ENCODE results near the gene DGKG. TPM values are rescaled to one million over a fixed set of nuclear protein-coding genes. Genes with fewer than 3 reads are reported as not detected.

Gene DGKG
- total RNA-seq, 1 experiment from 2014 or later: 45.2 TPM

DNA sequence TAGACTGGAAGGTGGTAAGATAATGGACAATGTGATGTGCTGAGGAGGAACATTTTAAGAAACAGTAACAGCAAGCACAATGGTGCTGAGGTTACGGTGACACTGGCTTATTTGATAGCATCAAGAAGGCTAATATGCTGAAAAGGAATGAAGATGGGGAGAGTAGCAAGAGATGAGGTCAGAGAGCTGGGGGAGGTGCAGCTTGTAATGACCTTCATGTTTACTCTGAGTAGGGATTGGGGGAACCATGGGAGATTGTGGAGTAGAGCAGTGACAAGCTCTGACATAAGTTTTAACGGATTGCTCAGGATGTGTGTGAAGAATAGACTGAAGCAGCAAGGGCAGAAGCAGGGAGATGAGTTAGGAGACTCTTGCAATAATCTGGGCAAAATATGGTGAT is 56.7 kb downstream of the DGKG start:
- POLR2A ChIA-PET (ENCODE audit: low non-redundant PET): no interaction called here
- Histone ChIP-seq H3K27me3 (replicated peaks; ENCODE audit: insufficient read depth, low read depth, low read length, poor library complexity) (peaks cover 54% of the 10 kb centered on the region), H3K4me3 (ENCODE audit: low read depth, low read length, poor library complexity, severe bottlenecking) (no peak overlapping the region), H3K36me3 (ENCODE audit: insufficient read depth, low read length, poor library complexity, severe bottlenecking) (no peaks in the 10 kb centered on the region), H3K9me3 (ENCODE audit: low read depth, low read length, poor library complexity, severe bottlenecking) (no peaks in the 10 kb centered on the region), H3K4me1 (ENCODE audit: insufficient read depth, low read length, poor library complexity, severe bottlenecking) (no peaks in the 10 kb centered on the region), H3K27ac (ENCODE audit: low read depth, low read length, poor library complexity, severe bottlenecking) (no peak overlapping the region)
- no peak for TF ChIP-seq EZH2 (IDR thresholded peaks at IDR 0.05; ENCODE audit: borderline replicate concordance, low read depth, low read length, poor library complexity, severe bottlenecking)
- TF ChIP-seq, protein P1, sequence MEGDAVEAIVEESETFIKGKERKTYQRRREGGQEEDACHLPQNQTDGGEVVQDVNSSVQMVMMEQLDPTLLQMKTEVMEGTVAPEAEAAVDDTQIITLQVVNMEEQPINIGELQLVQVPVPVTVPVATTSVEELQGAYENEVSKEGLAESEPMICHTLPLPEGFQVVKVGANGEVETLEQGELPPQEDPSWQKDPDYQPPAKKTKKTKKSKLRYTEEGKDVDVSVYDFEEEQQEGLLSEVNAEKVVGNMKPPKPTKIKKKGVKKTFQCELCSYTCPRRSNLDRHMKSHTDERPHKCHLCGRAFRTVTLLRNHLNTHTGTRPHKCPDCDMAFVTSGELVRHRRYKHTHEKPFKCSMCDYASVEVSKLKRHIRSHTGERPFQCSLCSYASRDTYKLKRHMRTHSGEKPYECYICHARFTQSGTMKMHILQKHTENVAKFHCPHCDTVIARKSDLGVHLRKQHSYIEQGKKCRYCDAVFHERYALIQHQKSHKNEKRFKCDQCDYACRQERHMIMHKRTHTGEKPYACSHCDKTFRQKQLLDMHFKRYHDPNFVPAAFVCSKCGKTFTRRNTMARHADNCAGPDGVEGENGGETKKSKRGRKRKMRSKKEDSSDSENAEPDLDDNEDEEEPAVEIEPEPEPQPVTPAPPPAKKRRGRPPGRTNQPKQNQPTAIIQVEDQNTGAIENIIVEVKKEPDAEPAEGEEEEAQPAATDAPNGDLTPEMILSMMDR (conservative IDR thresholded peaks at IDR 0.05; ENCODE audit: low read depth, low read length): no peak
- intact Hi-C loops (cut with micrococcal nuclease; ENCODE audit: unreplicated experiment): no loop called here
- no TSS peak for BruUV-seq (replicated peaks)
- no peak for DNase-seq (ENCODE audit: low spot score)
- CTCF ChIA-PET: no interaction called here

DNA sequence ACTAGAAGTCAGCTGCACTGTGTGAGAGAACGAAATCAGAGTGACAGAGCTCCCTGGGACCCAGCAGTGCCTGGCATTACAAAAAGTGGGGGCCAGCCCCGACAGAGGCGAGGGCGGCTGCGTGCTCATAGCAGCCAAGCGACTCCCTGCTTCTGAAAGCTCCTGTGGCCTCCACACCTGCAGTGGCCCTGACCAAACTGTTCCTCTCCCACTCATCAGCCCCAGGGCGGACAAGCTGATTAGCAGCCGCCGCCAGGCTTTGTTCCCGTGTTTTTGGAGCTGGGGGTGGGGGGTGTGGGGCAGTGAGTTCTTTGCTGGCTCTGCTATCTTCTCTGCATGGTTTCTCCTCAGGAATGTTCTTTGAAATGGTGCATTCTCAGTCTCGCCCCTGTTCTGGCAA is 58.1 kb downstream of the DGKG start:
- CTCF ChIA-PET: no interaction called here
- Histone ChIP-seq H3K4me3 (ENCODE audit: low read depth, low read length, poor library complexity, severe bottlenecking) (no peak overlapping the region), H3K4me1 (ENCODE audit: insufficient read depth, low read length, poor library complexity, severe bottlenecking) (no peaks in the 10 kb centered on the region), H3K27me3 (replicated peaks; ENCODE audit: insufficient read depth, low read depth, low read length, poor library complexity) (peaks cover 54% of the 10 kb centered on the region), H3K36me3 (ENCODE audit: insufficient read depth, low read length, poor library complexity, severe bottlenecking) (no peaks in the 10 kb centered on the region), H3K27ac (ENCODE audit: low read depth, low read length, poor library complexity, severe bottlenecking) (no peak overlapping the region), H3K9me3 (ENCODE audit: low read depth, low read length, poor library complexity, severe bottlenecking) (no peaks in the 10 kb centered on the region)
- TF ChIP-seq, protein P1 (conservative IDR thresholded peaks at IDR 0.05; ENCODE audit: low read depth, low read length): no peak
- TF ChIP-seq EZH2 (IDR thresholded peaks at IDR 0.05; ENCODE audit: borderline replicate concordance, low read depth, low read length, poor library complexity, severe bottlenecking): no peak
- no TSS peak for BruUV-seq (replicated peaks)
- intact Hi-C loops (cut with micrococcal nuclease; ENCODE audit: unreplicated experiment): no loop called here
- POLR2A ChIA-PET (ENCODE audit: low non-redundant PET): no interaction called here
- no peak for DNase-seq (ENCODE audit: low spot score)

- H3K4me1 ChIP-seq (ENCODE audit: insufficient read depth, low read length, poor library complexity, severe bottlenecking): no peaks in the 10 kb centered on the region
- no peak overlapping the region for H3K27ac ChIP-seq (ENCODE audit: low read depth, low read length, poor library complexity, severe bottlenecking)
- no peak for TF ChIP-seq EZH2 (IDR thresholded peaks at IDR 0.05; ENCODE audit: borderline replicate concordance, low read depth, low read length, poor library complexity, severe bottlenecking)
- TF ChIP-seq, protein P1 (conservative IDR thresholded peaks at IDR 0.05; ENCODE audit: low read depth, low read length): no peak
- ChIA-PET CTCF (no interaction called here), POLR2A (ENCODE audit: low non-redundant PET) (no interaction called here)
- no TSS peak for BruUV-seq (replicated peaks)
- peaks cover 36% of the 10 kb centered on the region for H3K27me3 ChIP-seq (replicated peaks; ENCODE audit: insufficient read depth, low read depth, low read length, poor library complexity)
- no peak overlapping the region for H3K4me3 ChIP-seq (ENCODE audit: low read depth, low read length, poor library complexity, severe bottlenecking)
- no peak for DNase-seq (ENCODE audit: low spot score)
- intact Hi-C loops (cut with micrococcal nuclease; ENCODE audit: unreplicated experiment): no loop called here
- H3K9me3 ChIP-seq (ENCODE audit: low read depth, low read length, poor library complexity, severe bottlenecking): no peaks in the 10 kb centered on the region
- H3K36me3 ChIP-seq (ENCODE audit: insufficient read depth, low read length, poor library complexity, severe bottlenecking): no peaks in the 10 kb centered on the region
These were observed 62.7 kb downstream of the DGKG start for GRCh38 chr3:186299327-186299726.

Measured in A673 (cell line).